ENCODE data around the gene ADAMTS5.
A peak's percentile ranks its signal among the peaks of the same experiment; 100 is the strongest.

Gene ADAMTS5

GRCh38 chr21:26934383-26934782 lies 32.5 kb downstream of the ADAMTS5 start:
- Histone ChIP-seq H3K27me3 (ENCODE audit: insufficient read depth, low read length) (no peaks in the 10 kb centered on the region), H3K79me2 (ENCODE audit: control insufficient read depth, insufficient read depth, low read length, poor library complexity) (no peaks in the 10 kb centered on the region), H3K23ac (ENCODE audit: low read length) (no peak overlapping the region), H3K4me3 (ENCODE audit: low read depth, low read length) (no peak overlapping the region), H4K91ac (ENCODE audit: low read depth, low read length) (no peak overlapping the region), H4K12ac (ENCODE audit: low read depth, low read length) (no peak overlapping the region), H3K14ac (ENCODE audit: low read length) (no peak overlapping the region), H3K79me1 (ENCODE audit: low read length) (no peaks in the 10 kb centered on the region), H3K4ac (ENCODE audit: low read depth, low read length) (no peak overlapping the region), H3K27ac (ENCODE audit: low read depth, low read length) (no peak overlapping the region), H4K8ac (ENCODE audit: low read depth, low read length) (no peak overlapping the region), H2AK5ac (ENCODE audit: low read length) (no peak overlapping the region), H3K36me3 (ENCODE audit: control insufficient read depth in 1 of 2, insufficient read depth in 2 of 2, low read length in 2 of 2) (no peaks in the 10 kb centered on the region), H2BK12ac (ENCODE audit: low read length) (no peak overlapping the region), H3K9me3 (ENCODE audit: insufficient read depth, low read depth, low read length) (no peaks in the 10 kb centered on the region), H2BK120ac (ENCODE audit: insufficient read depth, low read length, poor library complexity) (no peak overlapping the region), H3K4me2 (ENCODE audit: low read length) (no peak overlapping the region), H2BK5ac (ENCODE audit: low read depth, low read length, poor library complexity) (no peak overlapping the region), H3K9ac (ENCODE audit: low read length) (no peak overlapping the region), H2AFZ (ENCODE audit: insufficient read depth, low read length, poor library complexity) (no peak overlapping the region), H3K4me1 (ENCODE audit: control insufficient read depth in 1 of 2, insufficient read depth in 2 of 2, low read length in 2 of 2) (no peaks in the 10 kb centered on the region), H3K18ac (ENCODE audit: low read length) (no peak overlapping the region)
- no CpG with 5 or more reads among the region's 11 CpGs for WGBS (ENCODE audit: extremely low coverage, insufficient coverage, insufficient read length)
- no peak for DNase-seq

- no peak overlapping the region for H2BK120ac ChIP-seq (ENCODE audit: insufficient read depth, low read length, poor library complexity)
- no peaks in the 10 kb centered on the region for H3K79me1 ChIP-seq (ENCODE audit: low read length)
- no peak overlapping the region for H4K8ac ChIP-seq (ENCODE audit: low read depth, low read length)
- no peak overlapping the region for H3K4me3 ChIP-seq (ENCODE audit: low read depth, low read length)
- no peak overlapping the region for H2AK5ac ChIP-seq (ENCODE audit: low read length)
- H3K27me3 ChIP-seq (ENCODE audit: insufficient read depth, low read length) = no peaks in the 10 kb centered on the region
- H3K4me1 ChIP-seq (ENCODE audit: control insufficient read depth in 1 of 2, insufficient read depth in 2 of 2, low read length in 2 of 2) = no peaks in the 10 kb centered on the region
- no peaks in the 10 kb centered on the region for H3K9me3 ChIP-seq (ENCODE audit: insufficient read depth, low read depth, low read length)
- no peaks in the 10 kb centered on the region for H3K36me3 ChIP-seq (ENCODE audit: control insufficient read depth in 1 of 2, insufficient read depth in 2 of 2, low read length in 2 of 2)
- no peak overlapping the region for H4K12ac ChIP-seq (ENCODE audit: low read depth, low read length)
- H2AFZ ChIP-seq (ENCODE audit: insufficient read depth, low read length, poor library complexity) = no peak overlapping the region
- no peak overlapping the region for H3K14ac ChIP-seq (ENCODE audit: low read length)
- H3K4ac ChIP-seq (ENCODE audit: low read depth, low read length) = no peak overlapping the region
- H3K4me2 ChIP-seq (ENCODE audit: low read length) = no peak overlapping the region
- WGBS (ENCODE audit: extremely low coverage, insufficient coverage, insufficient read length) = no CpG with 5 or more reads among the region's 4 CpGs
- H3K9ac ChIP-seq (ENCODE audit: low read length) = peak overlapping the region; percentile 7
- H4K91ac ChIP-seq (ENCODE audit: low read depth, low read length) = no peak overlapping the region
- H3K27ac ChIP-seq (ENCODE audit: low read depth, low read length) = no peak overlapping the region
- no peak overlapping the region for H2BK12ac ChIP-seq (ENCODE audit: low read length)
- no peaks in the 10 kb centered on the region for H3K79me2 ChIP-seq (ENCODE audit: control insufficient read depth, insufficient read depth, low read length, poor library complexity)
- H3K18ac ChIP-seq (ENCODE audit: low read length) = no peak overlapping the region
- H3K23ac ChIP-seq (ENCODE audit: low read length) = no peak overlapping the region
- no peak overlapping the region for H2BK5ac ChIP-seq (ENCODE audit: low read depth, low read length, poor library complexity)
- DNase-seq = no peak
Measured at GRCh38 chr21:26933448-26933847, 33.4 kb downstream of the ADAMTS5 start.

GRCh38 chr21:26925636-26926035 lies 41.3 kb downstream of the ADAMTS5 start:
- Histone ChIP-seq H2BK5ac (ENCODE audit: low read depth, low read length, poor library complexity) (no peak overlapping the region), H3K79me1 (ENCODE audit: low read length) (no peaks in the 10 kb centered on the region), H2AK5ac (ENCODE audit: low read length) (no peak overlapping the region), H3K27ac (ENCODE audit: low read depth, low read length) (no peak overlapping the region), H3K4me1 (ENCODE audit: control insufficient read depth in 1 of 2, insufficient read depth in 2 of 2, low read length in 2 of 2) (no peaks in the 10 kb centered on the region), H4K91ac (ENCODE audit: low read depth, low read length) (no peak overlapping the region), H3K79me2 (ENCODE audit: control insufficient read depth, insufficient read depth, low read length, poor library complexity) (no peaks in the 10 kb centered on the region), H3K36me3 (ENCODE audit: control insufficient read depth in 1 of 2, insufficient read depth in 2 of 2, low read length in 2 of 2) (no peaks in the 10 kb centered on the region), H2AFZ (ENCODE audit: insufficient read depth, low read length, poor library complexity) (no peak overlapping the region), H2BK12ac (ENCODE audit: low read length) (no peak overlapping the region), H3K9me3 (ENCODE audit: insufficient read depth, low read depth, low read length) (no peaks in the 10 kb centered on the region), H4K8ac (ENCODE audit: low read depth, low read length) (no peak overlapping the region), H3K9ac (ENCODE audit: low read length) (no peak overlapping the region), H3K27me3 (ENCODE audit: insufficient read depth, low read length) (no peaks in the 10 kb centered on the region), H3K23ac (ENCODE audit: low read length) (no peak overlapping the region), H4K12ac (ENCODE audit: low read depth, low read length) (no peak overlapping the region), H3K4ac (ENCODE audit: low read depth, low read length) (no peak overlapping the region), H2BK120ac (ENCODE audit: insufficient read depth, low read length, poor library complexity) (no peak overlapping the region), H3K4me2 (ENCODE audit: low read length) (no peak overlapping the region), H3K14ac (ENCODE audit: low read length) (no peak overlapping the region), H3K4me3 (ENCODE audit: low read depth, low read length) (no peak overlapping the region), H3K18ac (ENCODE audit: low read length) (no peak overlapping the region)
- no peak for DNase-seq
- WGBS (ENCODE audit: extremely low coverage, insufficient coverage, insufficient read length) = no CpG with 5 or more reads among the region's 4 CpGs

GRCh38 chr21:26925122-26925521 lies 41.8 kb downstream of the ADAMTS5 start:
- H3K79me2 ChIP-seq (ENCODE audit: control insufficient read depth, insufficient read depth, low read length, poor library complexity) = no peaks in the 10 kb centered on the region
- no peaks in the 10 kb centered on the region for H3K27me3 ChIP-seq (ENCODE audit: insufficient read depth, low read length)
- no peaks in the 10 kb centered on the region for H3K79me1 ChIP-seq (ENCODE audit: low read length)
- no peaks in the 10 kb centered on the region for H3K36me3 ChIP-seq (ENCODE audit: control insufficient read depth in 1 of 2, insufficient read depth in 2 of 2, low read length in 2 of 2)
- H2BK12ac ChIP-seq (ENCODE audit: low read length) = no peak overlapping the region
- H3K4ac ChIP-seq (ENCODE audit: low read depth, low read length) = no peak overlapping the region
- H4K12ac ChIP-seq (ENCODE audit: low read depth, low read length) = no peak overlapping the region
- H2AFZ ChIP-seq (ENCODE audit: insufficient read depth, low read length, poor library complexity) = no peak overlapping the region
- no peak for DNase-seq
- no peak overlapping the region for H3K4me3 ChIP-seq (ENCODE audit: low read depth, low read length)
- no peak overlapping the region for H2BK5ac ChIP-seq (ENCODE audit: low read depth, low read length, poor library complexity)
- no peak overlapping the region for H3K18ac ChIP-seq (ENCODE audit: low read length)
- H3K9ac ChIP-seq (ENCODE audit: low read length) = no peak overlapping the region
- H4K8ac ChIP-seq (ENCODE audit: low read depth, low read length) = no peak overlapping the region
- no peak overlapping the region for H2AK5ac ChIP-seq (ENCODE audit: low read length)
- no peak overlapping the region for H3K23ac ChIP-seq (ENCODE audit: low read length)
- no peak overlapping the region for H3K14ac ChIP-seq (ENCODE audit: low read length)
- no peaks in the 10 kb centered on the region for H3K9me3 ChIP-seq (ENCODE audit: insufficient read depth, low read depth, low read length)
- H2BK120ac ChIP-seq (ENCODE audit: insufficient read depth, low read length, poor library complexity) = no peak overlapping the region
- H3K27ac ChIP-seq (ENCODE audit: low read depth, low read length) = no peak overlapping the region
- WGBS (ENCODE audit: extremely low coverage, insufficient coverage, insufficient read length) = no CpG with 5 or more reads among the region's 2 CpGs
- no peak overlapping the region for H3K4me2 ChIP-seq (ENCODE audit: low read length)
- no peak overlapping the region for H4K91ac ChIP-seq (ENCODE audit: low read depth, low read length)
- H3K4me1 ChIP-seq (ENCODE audit: control insufficient read depth in 1 of 2, insufficient read depth in 2 of 2, low read length in 2 of 2) = no peaks in the 10 kb centered on the region

Data from trophoblast cell (in vitro differentiated cells and primary cell).